A172 (cell line): ENCODE measurements around the gene SLC44A1. TPM values are rescaled to one million over a fixed set of nuclear protein-coding genes. Genes with fewer than 3 reads are reported as not detected.

ENCODE experiments used
- DNase-seq: peaks from one replicate; pipeline ENCODE4 v3.0.0-alpha.2; 2015; ENCODE audit warnings: low spot score
- total RNA-seq: library from RNA; depleted of rRNA; stranded (reverse); fragments of >200 nt; shearing (Covaris generic); gene quantifications from 2 replicates; pipeline ENCODE4 v1.2.3, GENCODE V29; 2014

SLC44A1 gene
- total RNA-seq, 1 experiment from 2014 or later = 44.0 TPM

DNA sequence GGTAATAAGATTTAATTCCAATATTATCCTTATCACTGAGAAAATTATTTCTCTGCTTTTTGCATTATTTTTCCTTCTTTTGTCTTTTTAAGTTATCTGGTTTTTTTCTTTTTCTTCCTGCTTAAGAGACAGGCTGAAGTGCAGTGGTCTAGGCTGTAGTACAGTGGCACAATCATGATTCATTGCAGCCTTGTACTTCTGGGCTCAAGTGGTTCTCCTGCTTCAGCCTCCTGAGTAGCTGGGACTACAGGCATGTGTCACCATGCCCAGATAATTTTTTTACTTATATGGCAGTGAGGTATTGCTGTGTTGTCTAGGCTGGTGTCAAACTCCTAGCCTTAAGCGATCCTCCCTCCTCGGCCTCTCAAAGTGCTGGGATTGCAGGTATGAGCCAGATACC lies 93.9 kb downstream of the SLC44A1 start:
- no peak for DNase-seq

DNA sequence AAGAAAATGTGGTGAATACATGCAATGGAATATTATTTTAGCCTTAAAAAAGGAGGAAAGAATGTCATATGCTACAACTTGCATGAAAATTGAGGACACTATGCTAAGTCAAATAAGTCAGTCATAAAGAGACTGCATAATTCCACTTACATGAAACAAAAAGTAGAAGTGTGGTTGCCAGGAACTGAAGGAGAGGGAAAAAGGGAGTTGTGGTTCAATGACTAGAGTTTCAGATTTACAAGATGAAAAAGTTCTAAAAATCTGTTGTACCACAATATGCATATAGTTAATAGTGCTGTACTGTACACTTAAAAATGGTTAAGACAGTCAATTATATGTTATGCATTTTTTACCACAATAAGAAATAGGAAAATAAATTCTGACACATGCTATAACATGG lies 95.4 kb downstream of the SLC44A1 start:
- no peak for DNase-seq

DNA sequence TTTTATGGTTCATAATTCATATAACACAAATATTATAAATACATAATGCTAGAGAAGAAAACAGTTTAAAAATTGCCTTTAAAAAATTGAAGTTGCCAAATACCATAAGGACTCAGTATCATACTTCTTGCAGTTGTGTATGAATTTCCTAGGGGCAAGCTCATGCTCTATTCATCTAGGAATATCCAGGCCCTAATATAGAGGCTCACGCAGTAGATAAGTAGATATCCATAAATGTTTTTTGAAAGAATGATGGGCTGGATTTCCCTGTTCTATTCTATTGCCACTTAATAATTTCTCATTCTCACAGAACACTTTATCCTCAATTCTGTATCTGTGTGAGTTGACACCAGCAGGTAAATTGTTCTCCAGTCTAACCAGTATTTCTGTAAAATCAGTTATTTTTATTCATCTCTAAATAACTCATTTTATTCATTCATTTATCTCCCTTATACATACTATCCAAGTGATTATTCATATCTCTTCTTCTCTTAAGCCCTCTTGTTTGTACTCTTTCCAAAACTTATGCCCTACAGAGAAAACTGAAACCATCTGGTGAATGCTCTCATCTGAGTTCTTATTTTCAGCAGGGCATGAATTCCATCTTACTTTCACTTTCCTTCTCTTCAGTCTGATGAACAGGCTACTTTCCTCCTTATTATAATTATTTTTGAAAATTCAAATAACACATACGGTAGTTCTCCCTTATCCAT lies 97.1 kb downstream of the SLC44A1 start:
- peak; percentile 41 for DNase-seq

DNA sequence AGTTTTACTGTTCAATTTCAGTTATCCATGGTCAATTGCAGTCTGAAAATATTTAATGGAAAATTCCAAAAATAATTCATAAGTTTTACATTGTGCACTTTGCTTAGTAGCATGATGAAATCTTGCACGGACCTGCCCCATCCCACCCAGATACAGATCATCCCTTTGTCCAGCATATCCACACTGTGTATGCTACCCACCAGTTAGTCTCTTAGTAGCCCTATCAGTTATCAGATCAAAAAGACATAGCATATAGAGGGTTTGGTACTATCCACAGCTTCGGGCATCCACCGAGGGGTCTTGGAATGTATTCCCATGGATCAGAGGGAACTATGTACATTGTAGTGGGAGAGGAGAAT lies 97.7 kb downstream of the SLC44A1 start:
- DNase-seq = no peak

DNA sequence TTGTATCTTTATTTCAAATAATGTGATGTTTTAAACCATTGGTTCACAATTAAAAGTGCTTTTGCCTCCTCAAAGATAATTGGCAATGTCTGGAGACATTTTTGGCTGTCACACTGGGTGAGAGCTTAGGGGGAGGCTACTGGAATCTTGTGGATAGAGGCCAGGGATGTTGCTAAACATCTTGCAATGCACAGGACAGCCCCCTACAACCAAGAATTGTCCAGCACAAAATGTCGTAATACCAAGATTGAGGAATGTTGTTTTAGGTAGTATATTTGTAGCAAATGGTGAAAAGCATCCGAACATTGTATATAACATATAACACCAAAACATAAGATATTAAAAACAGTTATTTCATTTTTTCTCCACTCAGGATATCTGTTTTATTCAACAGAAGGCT lies 99.8 kb downstream of the SLC44A1 start:
- no peak for DNase-seq

DNA sequence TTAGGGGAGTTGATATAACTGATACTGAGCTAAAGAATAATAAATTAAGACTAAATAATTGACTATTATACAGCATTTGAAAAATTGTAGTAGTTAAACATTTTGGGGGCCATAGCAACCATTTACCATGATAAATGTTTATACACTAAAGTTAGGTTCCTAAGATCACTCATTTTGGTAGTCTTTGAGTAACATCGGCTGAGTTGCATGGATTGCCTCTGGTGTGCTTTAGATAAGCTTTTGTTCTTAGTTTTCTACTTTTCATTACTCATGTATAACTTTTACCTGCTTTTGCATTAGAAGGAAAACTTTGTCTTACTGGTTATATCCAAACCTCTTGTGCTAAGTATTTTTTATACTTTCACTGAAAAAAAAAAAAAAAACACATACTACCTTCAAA lies 101.2 kb downstream of the SLC44A1 start:
- no peak for DNase-seq

DNA sequence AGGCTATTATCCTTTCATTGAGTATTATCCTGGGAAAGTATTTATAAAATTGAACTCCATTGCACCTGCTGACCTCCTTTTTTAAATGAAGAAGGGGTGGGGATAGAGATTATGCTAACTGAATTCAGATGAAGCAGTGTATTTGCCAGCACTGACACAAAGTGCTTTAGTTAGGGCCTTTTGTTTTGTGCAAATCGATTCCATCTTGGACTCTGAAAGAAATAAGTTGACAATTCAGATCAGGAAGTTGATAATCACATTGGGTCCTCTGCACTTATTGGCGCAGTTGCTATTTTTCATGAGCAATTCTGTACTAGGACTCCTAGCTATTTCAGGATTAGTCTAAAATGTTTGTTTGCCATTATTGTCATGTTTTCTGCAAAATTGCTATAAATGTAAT lies 101.8 kb downstream of the SLC44A1 start:
- DNase-seq = no peak

DNA sequence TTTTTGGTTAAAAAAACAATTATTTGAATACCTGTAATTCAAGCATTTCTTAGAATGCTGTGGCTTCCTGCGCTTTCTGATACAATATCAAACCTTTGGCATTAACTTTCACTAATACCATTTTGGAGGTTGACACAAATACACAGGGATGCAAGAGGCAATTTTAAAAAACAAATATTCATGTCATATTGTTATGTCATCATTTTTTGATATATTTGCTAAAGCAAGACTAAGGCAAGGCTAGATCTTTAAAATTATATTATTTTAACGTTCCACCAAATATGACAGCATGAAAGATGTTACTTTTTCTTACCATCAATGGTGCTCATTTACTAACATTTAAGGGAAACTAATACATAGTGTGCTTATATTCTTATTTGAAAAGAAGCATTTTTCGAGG lies 110.0 kb downstream of the SLC44A1 start:
- DNase-seq = no peak

DNA sequence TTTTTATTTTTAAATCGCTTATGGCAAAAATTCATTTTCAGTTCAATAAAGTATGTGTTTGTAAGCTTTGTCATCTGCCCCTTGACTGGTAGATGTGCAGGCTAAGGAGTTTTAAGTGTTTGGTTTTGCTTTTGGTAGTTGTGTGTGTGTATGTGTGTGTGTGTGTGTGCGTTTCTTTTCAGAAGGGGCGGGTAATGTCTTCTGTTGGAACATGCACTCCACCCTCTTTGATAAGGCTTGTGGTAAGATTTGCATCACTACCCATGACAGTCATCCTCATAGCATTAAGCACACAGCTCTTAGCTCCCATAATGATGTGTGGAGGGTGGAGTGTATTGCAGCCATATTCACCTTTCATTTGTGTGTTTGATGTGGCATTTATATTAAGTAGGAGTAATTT lies 111.3 kb downstream of the SLC44A1 start:
- peak; percentile 14 for DNase-seq

DNA sequence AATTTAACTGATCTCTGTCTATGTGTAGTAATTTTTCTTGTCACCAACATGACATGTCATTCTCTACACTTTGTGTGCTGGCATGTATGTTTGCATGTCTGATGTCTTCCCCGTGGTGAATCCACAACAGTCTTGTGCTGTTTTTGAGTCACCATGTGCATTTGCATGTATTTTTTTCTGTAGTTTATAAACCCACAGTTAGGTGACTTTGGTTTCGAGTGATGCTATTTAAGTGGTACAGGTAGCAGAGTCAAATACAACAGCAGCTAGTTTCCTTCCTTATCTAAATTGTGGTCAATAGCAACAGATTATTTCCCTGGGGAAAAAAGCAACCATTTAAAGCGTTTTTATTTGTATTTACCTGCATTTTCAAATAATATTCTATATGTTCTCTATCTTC lies 113.5 kb downstream of the SLC44A1 start:
- DNase-seq = no peak

DNA sequence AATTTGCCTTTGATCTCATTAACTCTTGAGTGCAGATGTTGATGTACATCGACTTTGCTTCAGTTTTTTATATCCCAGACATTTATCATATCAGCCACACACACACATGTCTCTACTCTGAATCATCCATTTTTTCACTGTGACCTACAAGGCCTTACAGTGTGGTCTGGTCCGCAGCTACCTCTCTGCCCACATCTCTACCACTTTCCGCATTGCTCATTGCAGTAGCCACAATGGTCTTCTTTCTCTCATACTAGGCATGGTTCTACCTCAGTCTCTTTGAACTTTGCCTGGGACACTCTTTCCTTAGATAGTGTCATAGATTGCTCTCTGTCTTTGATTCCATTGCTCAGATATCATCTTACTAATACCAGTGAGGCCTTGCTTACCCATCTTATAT lies 115.4 kb downstream of the SLC44A1 start:
- DNase-seq = peak; percentile 6

DNA sequence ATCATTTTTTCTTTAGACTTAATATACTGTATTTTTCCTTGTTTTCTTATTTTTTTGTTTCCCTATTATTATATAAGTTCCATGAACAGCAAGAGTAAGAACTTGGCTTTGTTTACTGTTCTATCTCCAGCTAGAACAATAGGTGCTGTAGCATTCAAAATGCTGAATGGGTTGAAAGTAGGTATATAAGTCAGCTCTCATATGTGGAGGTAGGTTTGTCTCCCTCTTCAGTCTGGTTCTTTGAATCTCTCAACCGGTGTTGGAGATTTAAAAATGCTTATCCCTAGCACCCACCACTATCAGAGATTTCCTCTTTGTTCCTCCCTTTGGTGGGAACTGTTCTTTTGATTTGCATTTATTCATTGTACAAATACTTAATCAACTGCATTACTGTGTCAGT lies 115.9 kb downstream of the SLC44A1 start:
- no peak for DNase-seq

DNA sequence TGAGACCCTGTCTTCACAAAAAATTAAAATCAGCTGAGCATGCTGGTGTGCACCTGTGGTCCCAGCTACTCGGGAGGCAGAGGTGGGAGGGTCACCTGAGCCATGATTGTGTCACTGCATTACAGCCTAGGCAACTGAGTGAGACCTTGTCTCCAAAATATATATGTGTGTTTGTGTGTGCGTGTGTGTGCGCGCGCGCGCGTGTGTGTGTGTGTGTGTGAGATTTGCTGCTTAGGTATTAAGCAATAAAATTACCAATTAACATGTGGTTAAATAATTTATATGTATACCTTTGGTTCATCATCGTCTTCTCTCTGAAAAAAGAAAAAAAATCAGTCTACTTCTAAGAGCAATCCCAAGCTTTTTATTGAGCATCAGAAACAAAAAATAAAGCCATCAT lies 117.4 kb downstream of the SLC44A1 start:
- no peak for DNase-seq

DNA sequence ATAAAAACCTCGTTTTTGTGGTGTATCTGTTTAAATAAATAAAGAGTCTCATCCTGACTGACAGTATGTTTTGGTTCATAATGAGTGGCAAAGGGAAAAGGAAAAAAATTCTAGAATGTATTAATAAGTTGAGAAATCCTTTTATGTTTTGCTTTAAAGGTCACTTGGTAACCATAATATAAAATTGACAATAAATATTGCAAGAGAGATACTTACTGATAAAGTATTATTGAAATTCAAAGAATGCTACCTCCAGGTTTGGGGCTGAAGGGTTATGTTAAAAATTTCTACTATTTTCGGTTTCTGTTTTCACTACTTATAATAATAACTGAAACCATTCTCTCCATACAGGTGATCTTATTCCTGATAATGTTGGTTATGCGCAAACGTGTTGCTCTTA lies 118.0 kb downstream of the SLC44A1 start:
- DNase-seq = no peak

DNA sequence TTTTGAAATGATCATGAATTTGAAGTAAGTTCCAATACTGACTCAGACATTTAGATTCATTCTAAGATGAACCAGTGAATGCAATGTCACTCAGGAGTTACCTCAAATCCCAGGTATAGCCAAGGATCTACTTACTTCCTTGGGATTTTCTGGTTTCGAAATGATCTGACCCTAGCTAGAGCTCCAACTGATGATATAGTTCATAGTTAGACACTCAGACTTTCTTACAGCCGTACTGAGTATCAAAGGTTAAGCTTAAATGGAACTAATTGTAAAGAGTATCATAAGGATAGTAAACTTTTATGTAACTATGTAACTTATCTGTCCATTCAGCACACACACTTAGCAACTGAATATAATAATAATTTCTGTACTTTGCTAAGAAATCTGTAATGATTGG lies 119.4 kb downstream of the SLC44A1 start:
- no peak for DNase-seq

DNA sequence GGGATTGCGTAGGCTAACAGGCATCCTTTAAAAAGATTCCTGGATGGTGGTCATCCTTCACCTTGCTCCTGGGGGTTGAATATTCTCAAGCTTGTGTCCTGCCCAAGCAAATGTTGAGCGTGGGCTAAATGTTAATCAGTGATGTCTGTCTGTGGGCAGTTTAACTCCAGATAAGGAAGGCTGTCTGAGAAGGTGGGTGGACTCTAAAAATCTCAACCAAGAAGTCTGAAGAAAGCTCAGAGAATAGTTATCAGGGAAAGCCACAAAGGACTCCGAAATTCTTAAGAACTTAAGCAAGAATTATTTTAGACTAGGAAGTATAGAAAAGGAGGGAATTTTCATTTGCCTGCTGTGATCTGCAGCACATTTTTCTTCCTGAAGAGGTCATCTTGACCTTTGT lies 125.5 kb downstream of the SLC44A1 start:
- DNase-seq = no peak

DNA sequence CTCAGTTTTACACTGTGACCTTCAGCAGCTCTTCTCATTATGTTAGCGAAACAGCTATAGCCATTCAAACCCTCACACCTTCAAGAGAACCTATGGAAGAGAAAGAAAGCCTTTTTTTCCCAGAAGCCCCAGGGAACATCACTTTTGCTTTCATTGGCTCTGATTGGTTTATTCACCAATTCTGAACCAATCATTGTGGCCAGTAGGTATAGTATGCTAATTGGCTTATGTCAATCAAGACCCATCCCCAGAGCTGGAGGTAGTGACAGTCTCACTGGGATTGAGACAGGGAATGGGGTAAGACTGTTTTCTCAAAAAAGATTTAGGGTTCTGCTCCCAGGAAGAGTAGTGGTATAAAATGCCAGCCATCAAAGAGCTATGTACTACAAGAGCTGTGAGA lies 129.3 kb downstream of the SLC44A1 start:
- no peak for DNase-seq

DNA sequence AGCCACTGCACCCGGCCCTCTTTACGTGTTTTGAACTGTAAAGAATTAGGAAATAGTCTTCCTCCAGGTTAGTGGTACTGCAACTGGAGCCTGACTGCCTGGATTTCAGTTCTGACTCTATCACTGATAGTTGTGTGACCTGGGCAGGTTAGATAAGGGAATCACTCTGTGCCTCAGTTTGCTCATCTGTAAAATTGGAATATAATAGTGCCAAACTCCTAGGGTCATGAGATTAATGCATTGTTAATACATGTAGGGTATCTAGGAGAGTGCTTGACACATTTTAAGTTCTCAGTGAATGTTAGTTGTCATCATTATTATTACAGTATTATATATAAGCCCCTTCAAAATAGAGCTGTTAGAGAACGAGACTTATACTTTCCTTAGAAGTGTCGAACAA lies 130.9 kb downstream of the SLC44A1 start:
- no peak for DNase-seq

DNA sequence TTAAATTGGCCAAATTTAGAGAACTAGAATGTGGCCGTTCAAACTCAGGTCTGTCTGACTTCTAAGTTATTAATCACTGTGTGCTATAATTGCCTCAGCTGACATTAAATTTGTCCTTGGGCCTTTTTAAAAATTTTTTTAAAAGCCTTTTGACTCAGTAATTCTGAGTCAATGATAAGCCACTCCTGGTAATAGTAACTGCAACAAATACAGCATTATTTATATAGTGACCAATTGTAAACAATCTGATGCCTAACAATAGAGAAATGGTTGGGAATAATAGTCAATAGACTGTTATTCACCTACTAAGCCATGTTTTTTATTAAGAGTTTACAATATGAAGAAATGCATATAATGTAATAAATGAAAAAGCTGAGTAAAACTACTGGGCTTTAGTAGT lies 132.4 kb downstream of the SLC44A1 start:
- no peak for DNase-seq

DNA sequence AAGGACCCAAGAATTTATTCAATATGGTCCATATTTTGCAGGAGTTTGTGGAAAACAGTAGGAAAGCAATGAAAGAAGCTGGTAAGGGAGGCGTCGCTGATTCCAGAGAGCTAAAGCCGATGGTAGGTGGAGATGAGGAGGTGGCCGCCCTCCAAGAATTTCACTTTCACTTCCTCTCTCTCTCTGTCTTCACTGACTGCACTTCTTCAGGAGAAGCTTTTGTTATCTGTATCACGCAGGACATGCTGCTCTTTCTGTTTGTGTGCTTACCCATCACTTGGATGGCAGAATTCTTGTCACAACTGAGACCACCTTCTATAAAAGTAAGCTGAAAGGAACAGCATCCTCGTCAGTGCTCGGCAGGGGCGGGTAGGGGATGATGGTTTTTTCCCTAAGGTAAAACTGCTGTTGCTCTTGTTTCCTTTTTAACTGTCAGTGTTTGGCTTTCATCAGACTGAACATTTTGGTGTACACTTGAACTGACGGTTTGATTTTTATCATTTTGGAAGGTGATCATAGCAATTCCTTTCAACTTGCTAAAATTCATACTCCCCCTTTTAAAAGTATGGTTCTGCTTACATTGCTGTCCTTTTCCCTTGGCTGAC lies 141.0 kb downstream of the SLC44A1 start:
- DNase-seq = peak; percentile 85

DNA sequence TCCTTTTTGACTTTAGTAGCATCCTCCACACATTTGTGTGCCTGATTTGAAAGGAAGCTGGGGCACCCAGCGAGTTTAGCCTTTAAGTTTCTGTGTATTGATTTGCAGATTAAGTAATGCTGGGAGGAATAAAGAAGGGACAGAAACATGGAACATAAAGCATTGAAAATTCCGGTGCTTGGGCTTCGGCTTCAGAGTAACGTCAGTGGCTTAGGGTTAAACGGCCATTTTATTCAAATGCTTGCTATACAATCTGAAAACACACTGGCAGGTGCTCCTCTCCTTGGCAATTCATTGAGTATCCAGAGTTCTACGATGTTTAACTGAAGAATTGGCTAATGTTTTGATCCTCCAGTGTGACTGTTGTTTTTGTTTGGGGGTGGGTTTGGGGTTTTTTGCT lies 145.3 kb downstream of the SLC44A1 start:
- no peak for DNase-seq

DNA sequence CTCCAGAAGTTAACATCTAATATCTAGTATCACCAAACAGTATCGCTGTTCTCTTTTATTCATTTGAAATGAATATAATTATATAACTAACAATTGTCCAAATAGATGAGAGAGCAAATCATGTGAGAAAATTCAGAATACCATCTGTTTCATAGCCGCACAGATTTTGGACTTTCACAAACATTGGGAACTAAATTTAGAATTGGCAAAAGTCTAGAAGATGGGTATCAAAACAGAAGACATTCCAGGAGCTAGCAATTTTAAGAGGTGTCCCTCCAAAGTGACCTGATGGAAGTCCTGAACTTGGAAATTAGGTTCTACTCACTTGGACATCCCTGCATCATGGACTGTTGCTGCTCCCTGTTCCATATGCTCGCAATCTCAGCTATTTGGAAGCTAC lies 146.4 kb downstream of the SLC44A1 start:
- DNase-seq = no peak

DNA sequence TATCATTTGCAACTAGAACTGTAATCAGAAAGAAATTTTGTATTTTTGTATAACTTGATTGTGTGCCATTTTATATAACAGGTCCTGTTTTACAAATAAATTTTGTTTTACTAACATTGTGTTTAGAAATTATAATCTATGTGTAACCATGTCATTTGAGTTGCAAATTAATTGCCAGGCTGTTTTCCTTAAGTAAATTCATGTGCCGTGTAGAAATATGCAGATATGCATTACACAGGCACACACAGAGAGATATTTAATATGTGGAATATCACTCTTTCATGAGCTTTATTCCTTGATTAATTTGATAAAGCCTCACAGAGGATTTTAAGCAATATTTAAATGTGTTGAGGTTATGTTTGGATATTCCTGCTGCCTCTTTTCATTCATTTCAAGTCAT lies 146.8 kb downstream of the SLC44A1 start:
- no peak for DNase-seq

DNA sequence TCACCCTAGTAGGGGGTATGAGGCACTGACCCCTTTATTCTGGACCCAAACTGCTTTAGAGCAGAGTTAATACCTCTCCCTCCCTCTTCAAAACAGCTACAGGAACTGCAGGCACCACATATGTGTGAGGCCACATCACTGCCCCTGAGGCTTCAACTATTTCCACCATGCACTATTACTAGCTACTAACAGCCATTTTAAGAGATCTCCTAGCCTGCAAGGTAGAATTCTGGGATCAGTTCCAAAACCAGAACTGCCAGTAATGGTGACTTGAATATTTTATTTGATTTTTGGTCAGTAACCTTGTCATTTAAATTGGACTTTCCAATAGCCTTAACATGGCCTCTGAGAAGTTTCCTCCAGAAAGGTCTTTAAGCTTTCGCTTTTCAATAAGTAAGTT lies 148.1 kb downstream of the SLC44A1 start:
- DNase-seq = no peak
